GM23248 (cell line): Measurements from ENCODE around the gene DGKB. TPM values are rescaled to one million over a fixed set of nuclear protein-coding genes. Genes with fewer than 3 reads are reported as not detected.
A peak's percentile ranks its signal among the peaks of the same experiment; 100 is the strongest.

ENCODE experiments used
- DNase-seq: peaks from one replicate; pipeline ENCODE4 v3.0.0-alpha.2; 2015
- H2AFZ ChIP-seq: fragments of 200-600 bp; sonication (generic); 2 replicates; pipeline ENCODE4 v1.6.1; 2016; ENCODE audit warnings: antibody characterized with exemption
- H3F3A ChIP-seq: fragments of 200-600 bp; sonication (generic); 2 replicates; pipeline ENCODE4 v1.6.1; 2016; ENCODE audit warnings: mild to moderate bottlenecking, antibody characterized with exemption, mixed run types; ENCODE audit not compliant: insufficient read depth
- H3K27ac ChIP-seq: fragments of 200-600 bp; sonication (generic); 2 replicates; pipeline ENCODE4 v1.5.1; 2016; ENCODE audit warnings: mild to moderate bottlenecking
- H3K27me3 ChIP-seq: fragments of 200-600 bp; sonication (generic); replicated peaks from 2 replicates; pipeline ENCODE4 v1.6.1; 2016; ENCODE audit warnings: mild to moderate bottlenecking; ENCODE audit not compliant: insufficient read depth
- H3K36me3 ChIP-seq: fragments of 200-600 bp; sonication (generic); 2 replicates; pipeline ENCODE4 v1.6.1; 2016; ENCODE audit warnings: low read depth, mild to moderate bottlenecking
- H3K4me1 ChIP-seq: fragments of 200-600 bp; sonication (generic); 2 replicates; pipeline ENCODE4 v1.6.1; 2016; ENCODE audit warnings: mild to moderate bottlenecking; ENCODE audit not compliant: insufficient read depth
- H3K4me2 ChIP-seq: fragments of 200-600 bp; sonication (generic); one replicate; pipeline ENCODE4 v1.6.1; 2016; ENCODE audit warnings: mild to moderate bottlenecking; ENCODE audit not compliant: unreplicated experiment
- H3K4me3 ChIP-seq: fragments of 200-600 bp; sonication (generic); 2 replicates; pipeline ENCODE4 v1.5.1; 2016; ENCODE audit warnings: mild to moderate bottlenecking
- H3K79me2 ChIP-seq: fragments of 200-600 bp; sonication (generic); 2 replicates; pipeline ENCODE4 v1.6.1; 2016; ENCODE audit warnings: mild to moderate bottlenecking; ENCODE audit not compliant: insufficient read depth
- H3K9ac ChIP-seq: fragments of 200-600 bp; sonication (generic); 2 replicates; pipeline ENCODE4 v1.6.1; 2016; ENCODE audit warnings: mild to moderate bottlenecking
- H3K9me2 ChIP-seq: fragments of 200-600 bp; sonication (generic); 2 replicates; pipeline ENCODE4 v1.6.1; 2016; ENCODE audit warnings: mixed run types, mild to moderate bottlenecking, moderate library complexity; ENCODE audit not compliant: insufficient read depth
- H3K9me3 ChIP-seq: fragments of 200-600 bp; sonication (generic); one replicate; pipeline ENCODE4 v1.6.1; 2017; ENCODE audit warnings: low read depth
- H4K20me1 ChIP-seq: fragments of 200-600 bp; sonication (generic); 2 replicates; pipeline ENCODE4 v1.6.0; 2016; ENCODE audit not compliant: insufficient read depth
- EZH2 ChIP-seq: fragments of 200-600 bp; sonication (generic); IDR thresholded peaks from 2 replicates; pipeline ENCODE4 v1.6.1; 2018; ENCODE audit warnings: antibody characterized with exemption, mild to moderate bottlenecking; ENCODE audit not compliant: insufficient read depth, poor library complexity, severe bottlenecking
- EZH2phosphoT487 ChIP-seq: fragments of 200-600 bp; sonication (generic); IDR thresholded peaks from 2 replicates; pipeline ENCODE4 v1.6.1; 2018; ENCODE audit warnings: antibody characterized with exemption, moderate library complexity, mild to moderate bottlenecking, low read depth; ENCODE audit not compliant: insufficient read depth
- WGBS, 2 experiments: methylation state at CpG; one replicate each; pipeline ENCODE4 v1.1.6; 2015 to 2017; ENCODE audit warnings: low lambda C conversion rate in 2 of 2, low coverage in 1 of 2; ENCODE audit errors: missing lambda C conversion rate in 2 of 2; 5-methylcytosine and 5-hydroxymethylcytosine counted together
- in situ Hi-C: fragments of 300-500 bp; cut with MboI; formaldehyde crosslinking; loops from 2 replicates; pipeline ENCODE4 v1.15.0; 2020
- polyA plus RNA-seq: library from polyadenylated mRNA; unstranded; fragments of >200 nt; fragmentation: Nextera tagmentation; extraction: Ambion mirVana; gene quantifications from 2 replicates; pipeline ENCODE4 v1.2.1, GENCODE V29; 2016
- total RNA-seq: library from RNA; depleted of rRNA; stranded (reverse); fragments of >200 nt; shearing (Covaris generic); gene quantifications from 2 replicates; pipeline ENCODE4 v1.2.3, GENCODE V29; 2014

Gene DGKB
- total and polyA plus RNA-seq, 2 experiments from 2014 or later, result 0.65 to 1.7 TPM

DNA sequence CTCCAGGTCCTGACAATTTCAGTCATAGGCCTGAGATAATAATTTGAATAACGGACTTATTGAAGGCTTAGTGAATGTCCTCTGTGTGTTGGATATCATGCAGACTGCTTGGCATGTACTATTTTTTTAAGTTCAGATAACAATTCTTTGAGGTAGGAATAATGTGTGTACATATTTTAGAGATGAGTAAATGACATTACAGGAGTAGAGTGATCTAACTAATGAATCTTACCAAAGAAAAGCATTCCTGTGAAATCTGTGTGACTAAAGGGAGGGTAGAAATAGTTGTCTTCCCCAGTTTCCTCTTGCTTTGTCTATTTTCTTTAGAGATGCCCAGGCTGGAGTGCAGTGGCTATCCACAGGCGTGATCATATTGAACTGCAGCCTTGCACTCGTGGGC lies 521.2 kb downstream of the DGKB start:
- no peak overlapping the region for H3K4me3 ChIP-seq
- H3K4me1 ChIP-seq, result peaks cover 56% of the 10 kb centered on the region
- no peaks in the 10 kb centered on the region for H3K79me2 ChIP-seq
- TF ChIP-seq EZH2phosphoT487, result no peak
- no peak for TF ChIP-seq EZH2
- WGBS, 2 experiments, result 80 to 83% methylated on average over 3 of the region's 3 CpGs
- H3K9me3 ChIP-seq, result no peaks in the 10 kb centered on the region
- no peaks in the 10 kb centered on the region for H3K36me3 ChIP-seq
- H3K27ac ChIP-seq, result peak overlapping the region; percentile 27; the same call in 1 of the 2 replicates
- peak overlapping the region; percentile 20 for H3K4me2 ChIP-seq
- no peak overlapping the region for H2AFZ ChIP-seq
- peaks cover 41% of the 10 kb centered on the region for H3F3A ChIP-seq
- DNase-seq, result peak; percentile 41
- no peaks in the 10 kb centered on the region for H3K27me3 ChIP-seq
- H3K9me2 ChIP-seq, result no peaks in the 10 kb centered on the region
- H3K9ac ChIP-seq, result no peak overlapping the region
- H4K20me1 ChIP-seq, result no peaks in the 10 kb centered on the region
- in situ Hi-C loops, result no loop called here

DNA sequence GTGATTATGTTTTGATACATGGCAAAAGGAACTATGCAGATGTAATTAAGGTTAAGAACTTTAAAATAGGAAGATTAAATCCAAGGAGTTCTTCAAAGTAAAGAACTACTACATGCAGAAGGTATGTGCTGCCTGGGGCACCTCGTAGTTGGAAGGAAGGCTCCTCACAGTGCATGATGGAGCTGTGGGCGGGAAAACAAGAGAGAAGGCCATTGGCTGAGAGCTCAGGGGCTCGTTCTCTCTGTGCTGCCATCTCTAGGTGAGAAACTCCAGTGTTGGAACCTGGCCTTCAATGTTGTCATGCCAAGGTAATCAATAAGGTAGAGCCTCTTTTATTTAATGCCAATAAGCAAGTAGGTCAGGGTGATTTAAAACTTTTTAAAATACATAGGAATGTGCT lies 521.7 kb downstream of the DGKB start:
- Histone ChIP-seq H3K27ac (0 out of 2 replicates have a peak overlapping the region, but pooled peaks have one; percentile 27), H4K20me1 (no peaks in the 10 kb centered on the region), H3K9ac (no peak overlapping the region), H2AFZ (no peak overlapping the region), H3F3A (peaks cover 41% of the 10 kb centered on the region), H3K27me3 (no peaks in the 10 kb centered on the region), H3K9me3 (no peaks in the 10 kb centered on the region), H3K4me2 (peak overlapping the region; percentile 20), H3K79me2 (no peaks in the 10 kb centered on the region), H3K36me3 (no peaks in the 10 kb centered on the region), H3K4me3 (no peak overlapping the region), H3K9me2 (no peaks in the 10 kb centered on the region), H3K4me1 (peaks cover 56% of the 10 kb centered on the region)
- no peak for TF ChIP-seq EZH2phosphoT487
- no peak for TF ChIP-seq EZH2
- in situ Hi-C loops, result no loop called here
- peak; percentile 30 for DNase-seq
- 78 to 81% methylated on average over 3 of the region's 3 CpGs for WGBS, 2 experiments

DNA sequence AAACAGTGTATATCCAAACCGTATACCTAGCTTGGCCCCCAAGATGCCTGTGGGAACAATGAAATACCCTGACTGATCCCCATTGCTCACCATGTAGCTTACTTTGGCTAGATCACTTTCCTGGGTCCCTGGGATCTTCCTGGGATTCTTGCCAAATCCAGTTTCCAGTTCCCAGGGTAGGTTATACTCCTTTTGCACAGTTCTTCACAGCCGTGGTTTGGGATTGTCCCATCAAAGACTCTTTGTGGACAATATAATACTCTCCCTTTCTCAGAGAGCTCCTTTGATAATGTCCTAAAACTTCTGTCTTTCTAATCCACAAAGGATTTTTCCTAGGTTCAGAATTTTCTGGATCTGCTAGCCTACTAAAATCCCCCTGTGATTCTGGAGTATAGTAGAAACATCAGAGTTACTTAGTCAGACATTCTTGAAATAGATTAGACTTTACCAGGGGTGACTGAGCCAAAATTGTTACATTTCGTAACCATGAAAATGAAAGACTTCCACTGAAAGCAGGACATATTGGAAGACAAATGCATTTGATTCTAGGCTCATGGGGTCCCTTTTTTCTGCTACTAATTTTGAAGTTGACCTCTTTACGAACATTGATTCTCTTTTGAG lies 524.8 kb downstream of the DGKB start:
- Histone ChIP-seq H3K4me2 (peak overlapping the region; percentile 92), H3F3A (peaks cover 34% of the 10 kb centered on the region), H3K27ac (peak overlapping the region; percentile 68), H3K9ac (peak overlapping the region; percentile 12; the same call in 1 of the 2 replicates), H3K9me2 (no peaks in the 10 kb centered on the region), H4K20me1 (no peaks in the 10 kb centered on the region), H3K27me3 (no peaks in the 10 kb centered on the region), H3K9me3 (no peaks in the 10 kb centered on the region), H3K36me3 (no peaks in the 10 kb centered on the region), H2AFZ (peak overlapping the region; percentile 96), H3K79me2 (no peaks in the 10 kb centered on the region), H3K4me3 (peak overlapping the region; percentile 10), H3K4me1 (peaks cover 45% of the 10 kb centered on the region)
- TF ChIP-seq EZH2 (no peak), EZH2phosphoT487 (no peak)
- WGBS, 2 experiments, result 38 to 40% methylated on average over 4 of the region's 4 CpGs
- in situ Hi-C loops, result no loop called here
- DNase-seq, result peak; percentile 85

DNA sequence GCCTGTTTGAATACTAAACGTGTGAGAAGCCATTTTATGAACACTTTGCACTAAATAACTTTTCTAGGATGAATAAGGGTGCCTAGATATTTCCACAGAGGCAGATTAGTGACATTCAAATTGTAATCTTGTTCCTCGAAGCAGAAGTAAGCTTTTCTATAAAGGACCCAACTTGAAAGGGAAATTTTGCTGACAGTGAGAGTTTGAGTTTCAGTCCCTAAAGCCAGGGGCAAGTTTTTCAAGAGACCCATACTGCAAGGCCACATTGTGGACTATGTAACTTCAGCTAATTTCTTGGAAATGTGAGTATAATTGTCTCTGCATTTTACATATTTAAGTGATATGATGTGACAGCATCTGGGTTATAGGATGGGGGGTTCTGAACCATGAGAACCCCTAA lies 525.8 kb downstream of the DGKB start:
- no peaks in the 10 kb centered on the region for H4K20me1 ChIP-seq
- H3K9me2 ChIP-seq, result no peaks in the 10 kb centered on the region
- no peak for TF ChIP-seq EZH2phosphoT487
- TF ChIP-seq EZH2, result no peak
- DNase-seq, result no peak
- H3K79me2 ChIP-seq, result no peaks in the 10 kb centered on the region
- no peaks in the 10 kb centered on the region for H3K27me3 ChIP-seq
- no peaks in the 10 kb centered on the region for H3K9me3 ChIP-seq
- H3F3A ChIP-seq, result peaks cover 27% of the 10 kb centered on the region
- no peak overlapping the region for H2AFZ ChIP-seq
- H3K9ac ChIP-seq, result no peak overlapping the region
- peaks cover 41% of the 10 kb centered on the region for H3K4me1 ChIP-seq
- in situ Hi-C loops, result no loop called here
- no peak overlapping the region for H3K4me2 ChIP-seq
- H3K36me3 ChIP-seq, result no peaks in the 10 kb centered on the region
- WGBS, 2 experiments, result 86 to 88% methylated on average over 2 of the region's 2 CpGs
- H3K27ac ChIP-seq, result no peak overlapping the region
- no peak overlapping the region for H3K4me3 ChIP-seq
